ENCODE results near the gene ZNF654.
"Not testable (repeated sequence)": the region's sequence is repeated elsewhere in the genome, so short reads cannot be mapped to it uniquely, and the experiment has no call there.

The ZNF654 gene

GRCh38 chr3:88167704-88168103 lies 108.6 kb downstream of the ZNF654 start:
- Histone ChIP-seq H3K79me1 (ENCODE audit: low read length) (no peaks in the 10 kb centered on the region), H2AFZ (ENCODE audit: insufficient read depth, low read length, poor library complexity) (no peak overlapping the region), H3K9me3 (ENCODE audit: insufficient read depth, low read depth, low read length) (no peaks in the 10 kb centered on the region), H3K4me3 (ENCODE audit: low read depth, low read length) (no peak overlapping the region), H3K4me1 (ENCODE audit: control insufficient read depth in 1 of 2, insufficient read depth in 2 of 2, low read length in 2 of 2) (no peaks in the 10 kb centered on the region), H4K91ac (ENCODE audit: low read depth, low read length) (no peak overlapping the region), H2AK5ac (ENCODE audit: low read length) (no peak overlapping the region), H3K9ac (ENCODE audit: low read length) (no peak overlapping the region), H4K8ac (ENCODE audit: low read depth, low read length) (no peak overlapping the region), H3K36me3 (ENCODE audit: control insufficient read depth in 1 of 2, insufficient read depth in 2 of 2, low read length in 2 of 2) (no peaks in the 10 kb centered on the region), H2BK120ac (ENCODE audit: insufficient read depth, low read length, poor library complexity) (no peak overlapping the region), H3K4ac (ENCODE audit: low read depth, low read length) (no peak overlapping the region), H3K27ac (ENCODE audit: low read depth, low read length) (no peak overlapping the region), H3K23ac (ENCODE audit: low read length) (no peak overlapping the region), H2BK5ac (ENCODE audit: low read depth, low read length, poor library complexity) (no peak overlapping the region), H4K12ac (ENCODE audit: low read depth, low read length) (no peak overlapping the region), H3K14ac (ENCODE audit: low read length) (no peak overlapping the region), H3K79me2 (ENCODE audit: control insufficient read depth, insufficient read depth, low read length, poor library complexity) (no peaks in the 10 kb centered on the region), H3K18ac (ENCODE audit: low read length) (no peak overlapping the region), H3K27me3 (ENCODE audit: insufficient read depth, low read length) (no peaks in the 10 kb centered on the region), H3K4me2 (ENCODE audit: low read length) (no peak overlapping the region), H2BK12ac (ENCODE audit: low read length) (no peak overlapping the region)
- peak in 1 of 2 donors; percentile 34 for DNase-seq
- WGBS (ENCODE audit: extremely low coverage, insufficient coverage, insufficient read length): no CpG with 5 or more reads among the region's 2 CpGs

- Histone ChIP-seq H4K12ac (ENCODE audit: low read depth, low read length) (no peak overlapping the region), H4K8ac (ENCODE audit: low read depth, low read length) (no peak overlapping the region), H3K9ac (ENCODE audit: low read length) (no peak overlapping the region), H3K4me1 (ENCODE audit: control insufficient read depth in 1 of 2, insufficient read depth in 2 of 2, low read length in 2 of 2) (no peaks in the 10 kb centered on the region), H3K79me2 (ENCODE audit: control insufficient read depth, insufficient read depth, low read length, poor library complexity) (no peaks in the 10 kb centered on the region), H3K36me3 (ENCODE audit: control insufficient read depth in 1 of 2, insufficient read depth in 2 of 2, low read length in 2 of 2) (no peaks in the 10 kb centered on the region), H3K18ac (ENCODE audit: low read length) (no peak overlapping the region), H3K27me3 (ENCODE audit: insufficient read depth, low read length) (no peaks in the 10 kb centered on the region), H2AK5ac (ENCODE audit: low read length) (no peak overlapping the region), H2BK5ac (ENCODE audit: low read depth, low read length, poor library complexity) (no peak overlapping the region), H4K91ac (ENCODE audit: low read depth, low read length) (no peak overlapping the region), H2AFZ (ENCODE audit: insufficient read depth, low read length, poor library complexity) (no peak overlapping the region), H3K23ac (ENCODE audit: low read length) (no peak overlapping the region), H3K27ac (ENCODE audit: low read depth, low read length) (no peak overlapping the region), H3K9me3 (ENCODE audit: insufficient read depth, low read depth, low read length) (no peaks in the 10 kb centered on the region), H3K4me3 (ENCODE audit: low read depth, low read length) (no peak overlapping the region), H3K14ac (ENCODE audit: low read length) (no peak overlapping the region), H3K4me2 (ENCODE audit: low read length) (no peak overlapping the region), H3K79me1 (ENCODE audit: low read length) (no peaks in the 10 kb centered on the region), H2BK120ac (ENCODE audit: insufficient read depth, low read length, poor library complexity) (no peak overlapping the region), H2BK12ac (ENCODE audit: low read length) (no peak overlapping the region), H3K4ac (ENCODE audit: low read depth, low read length) (no peak overlapping the region)
- DNase-seq: peak; percentile 26 to 70
- WGBS (ENCODE audit: extremely low coverage, insufficient coverage, insufficient read length): no CpG with 5 or more reads among the region's 5 CpGs
Observed at GRCh38 chr3:88168171-88168570, 109.1 kb downstream of the ZNF654 start.

- H3K79me1 ChIP-seq (ENCODE audit: low read length): no peaks in the 10 kb centered on the region
- no CpG with 5 or more reads among the region's 4 CpGs for WGBS (ENCODE audit: extremely low coverage, insufficient coverage, insufficient read length)
Observed at GRCh38 chr3:88180398-88180999, 121.4 kb downstream of the ZNF654 start.

GRCh38 chr3:88182165-88182918 lies 123.3 kb downstream of the ZNF654 start:
- H2BK120ac ChIP-seq (ENCODE audit: insufficient read depth, low read length, poor library complexity); H3K18ac ChIP-seq (ENCODE audit: low read length); H3K14ac ChIP-seq (ENCODE audit: low read length); H3K4me1 ChIP-seq (ENCODE audit: control insufficient read depth in 1 of 2, insufficient read depth in 2 of 2, low read length in 2 of 2); H3K79me2 ChIP-seq (ENCODE audit: control insufficient read depth, insufficient read depth, low read length, poor library complexity); H4K8ac ChIP-seq (ENCODE audit: low read depth, low read length); H3K23ac ChIP-seq (ENCODE audit: low read length); H3K27ac ChIP-seq (ENCODE audit: low read depth, low read length); H3K36me3 ChIP-seq (ENCODE audit: control insufficient read depth in 1 of 2, insufficient read depth in 2 of 2, low read length in 2 of 2); DNase-seq; H2BK5ac ChIP-seq (ENCODE audit: low read depth, low read length, poor library complexity); H4K12ac ChIP-seq (ENCODE audit: low read depth, low read length); H3K4me2 ChIP-seq (ENCODE audit: low read length); H3K27me3 ChIP-seq (ENCODE audit: insufficient read depth, low read length); H4K91ac ChIP-seq (ENCODE audit: low read depth, low read length); H2AK5ac ChIP-seq (ENCODE audit: low read length); H2BK12ac ChIP-seq (ENCODE audit: low read length); H3K4ac ChIP-seq (ENCODE audit: low read depth, low read length); H3K9me3 ChIP-seq (ENCODE audit: insufficient read depth, low read depth, low read length); H3K79me1 ChIP-seq (ENCODE audit: low read length); H2AFZ ChIP-seq (ENCODE audit: insufficient read depth, low read length, poor library complexity); H3K9ac ChIP-seq (ENCODE audit: low read length); H3K4me3 ChIP-seq (ENCODE audit: low read depth, low read length): not testable (repeated sequence)
- no CpG with 5 or more reads among the region's 9 CpGs for WGBS (ENCODE audit: extremely low coverage, insufficient coverage, insufficient read length)

More at GRCh38 chr3:88180398-88180999, 121.4 kb downstream of the ZNF654 start:
- Histone ChIP-seq H2AK5ac (ENCODE audit: low read length) (no peak overlapping the region), H4K12ac (ENCODE audit: low read depth, low read length) (no peak overlapping the region), H3K14ac (ENCODE audit: low read length) (no peak overlapping the region), H2BK12ac (ENCODE audit: low read length) (no peak overlapping the region), H3K36me3 (ENCODE audit: control insufficient read depth in 1 of 2, insufficient read depth in 2 of 2, low read length in 2 of 2) (no peaks in the 10 kb centered on the region), H3K27ac (ENCODE audit: low read depth, low read length) (no peak overlapping the region), H3K4me2 (ENCODE audit: low read length) (no peak overlapping the region), H3K27me3 (ENCODE audit: insufficient read depth, low read length) (no peaks in the 10 kb centered on the region), H2BK120ac (ENCODE audit: insufficient read depth, low read length, poor library complexity) (no peak overlapping the region), H4K91ac (ENCODE audit: low read depth, low read length) (no peak overlapping the region), H2BK5ac (ENCODE audit: low read depth, low read length, poor library complexity) (no peak overlapping the region), H2AFZ (ENCODE audit: insufficient read depth, low read length, poor library complexity) (no peak overlapping the region), H3K9me3 (ENCODE audit: insufficient read depth, low read depth, low read length) (no peaks in the 10 kb centered on the region), H3K9ac (ENCODE audit: low read length) (no peak overlapping the region), H3K18ac (ENCODE audit: low read length) (no peak overlapping the region), H3K4ac (ENCODE audit: low read depth, low read length) (no peak overlapping the region), H3K4me3 (ENCODE audit: low read depth, low read length) (no peak overlapping the region), H3K23ac (ENCODE audit: low read length) (no peak overlapping the region), H4K8ac (ENCODE audit: low read depth, low read length) (no peak overlapping the region), H3K79me2 (ENCODE audit: control insufficient read depth, insufficient read depth, low read length, poor library complexity) (no peaks in the 10 kb centered on the region), H3K4me1 (ENCODE audit: control insufficient read depth in 1 of 2, insufficient read depth in 2 of 2, low read length in 2 of 2) (no peaks in the 10 kb centered on the region)
- peak in 1 of 2 donors; percentile 65 for DNase-seq
